H9 (cell line): Measurements from ENCODE around the gene GANAB. TPM values are rescaled to one million over a fixed set of nuclear protein-coding genes. Genes with fewer than 3 reads are reported as not detected.

ENCODE experiments used
- DNase-seq: peaks from one replicate; pipeline ENCODE4 v3.0.0-alpha.2; 2017
- H2AFZ ChIP-seq: one replicate; pipeline ENCODE4 v1.6.1; 2013; ENCODE audit warnings: mild to moderate bottlenecking, low read length, control low read depth, moderate library complexity
- H2AK5ac ChIP-seq: 2 replicates; pipeline ENCODE4 v1.6.1; 2013; ENCODE audit warnings: low read length, control low read depth, mixed read lengths; ENCODE audit not compliant: insufficient read length
- H2BK120ac ChIP-seq: one replicate; pipeline ENCODE4 v1.6.1; 2013; ENCODE audit warnings: low read depth, mild to moderate bottlenecking, low read length, control low read depth, inconsistent platforms; ENCODE audit not compliant: poor library complexity, severe bottlenecking
- H2BK12ac ChIP-seq: 2 replicates; pipeline ENCODE4 v1.6.1; 2013; ENCODE audit warnings: low read length, control low read depth, mixed read lengths, low read depth; ENCODE audit not compliant: insufficient read length
- H2BK15ac ChIP-seq: 2 replicates; pipeline ENCODE4 v1.6.1; 2013; ENCODE audit warnings: low read depth, low read length, control low read depth
- H2BK20ac ChIP-seq: one replicate; pipeline ENCODE4 v1.6.1; 2013; ENCODE audit warnings: low read depth, mild to moderate bottlenecking, low read length, control low read depth, inconsistent platforms; ENCODE audit not compliant: poor library complexity, severe bottlenecking
- H2BK5ac ChIP-seq: 2 replicates; pipeline ENCODE4 v1.6.1; 2013; ENCODE audit warnings: low read length, control low read depth, mixed read lengths; ENCODE audit not compliant: insufficient read length
- H3K14ac ChIP-seq: 2 replicates; pipeline ENCODE4 v1.6.1; 2013; ENCODE audit warnings: low read length, control low read depth; ENCODE audit not compliant: insufficient read depth
- H3K18ac ChIP-seq: 2 replicates; pipeline ENCODE4 v1.6.1; 2013; ENCODE audit warnings: low read depth, mild to moderate bottlenecking, mixed read lengths, low read length, control low read depth; ENCODE audit not compliant: insufficient read length
- H3K23ac ChIP-seq: 2 replicates; pipeline ENCODE4 v1.6.1; 2013; ENCODE audit warnings: low read length, control low read depth, mixed read lengths, low read depth; ENCODE audit not compliant: insufficient read length
- H3K23me2 ChIP-seq: 2 replicates; pipeline ENCODE4 v1.6.1; 2013; ENCODE audit warnings: low read depth, mild to moderate bottlenecking, mixed read lengths, low read length, control low read depth; ENCODE audit not compliant: insufficient read length, poor library complexity, severe bottlenecking
- H3K27ac ChIP-seq: 2 replicates; pipeline ENCODE4 v1.5.1; 2013; ENCODE audit warnings: low read length, control low read depth, mixed read lengths, low read depth; ENCODE audit not compliant: insufficient read length
- H3K27me3 ChIP-seq: 2 replicates; pipeline ENCODE4 v1.6.1; 2013; ENCODE audit warnings: low read length, control low read depth, inconsistent platforms; ENCODE audit not compliant: insufficient read depth
- H3K4ac ChIP-seq: 2 replicates; pipeline ENCODE4 v1.6.1; 2013; ENCODE audit warnings: low read depth, mild to moderate bottlenecking, control low read depth, inconsistent platforms, low read length, moderate library complexity
- H3K4me1 ChIP-seq: 2 replicates; pipeline ENCODE4 v1.6.1; 2013; ENCODE audit warnings: low read length, control low read depth, inconsistent platforms; ENCODE audit not compliant: insufficient read depth
- H3K4me2 ChIP-seq: 2 replicates; pipeline ENCODE4 v1.6.1; 2013; ENCODE audit warnings: low read length, control low read depth, mixed read lengths; ENCODE audit not compliant: insufficient read length, insufficient read depth
- H3K56ac ChIP-seq: 2 replicates; pipeline ENCODE4 v1.6.1; 2013; ENCODE audit warnings: low read depth, mild to moderate bottlenecking, mixed read lengths, low read length, control low read depth; ENCODE audit not compliant: insufficient read length
- H3K79me1 ChIP-seq: 2 replicates; pipeline ENCODE4 v1.6.1; 2013; ENCODE audit warnings: low read depth, mild to moderate bottlenecking, moderate library complexity, low read length, control low read depth, inconsistent platforms; ENCODE audit not compliant: insufficient read depth, poor library complexity, severe bottlenecking
- H3K79me2 ChIP-seq: 2 replicates; pipeline ENCODE4 v1.6.1; 2013; ENCODE audit warnings: low read length, control low read depth, inconsistent platforms; ENCODE audit not compliant: insufficient read depth
- H3K9ac ChIP-seq: 2 replicates; pipeline ENCODE4 v1.6.1; 2013; ENCODE audit warnings: low read length, control low read depth, mixed read lengths; ENCODE audit not compliant: insufficient read length; ENCODE audit errors: extremely low read depth
- H3K9me3 ChIP-seq: one replicate; pipeline ENCODE4 v1.6.1; 2013; ENCODE audit warnings: low read depth, low read length, inconsistent platforms; ENCODE audit not compliant: control insufficient read depth
- H3T11ph ChIP-seq: one replicate; pipeline ENCODE4 v1.6.1; 2013; ENCODE audit warnings: mild to moderate bottlenecking, low read length, control low read depth, inconsistent platforms
- H4K20me1 ChIP-seq: one replicate; pipeline ENCODE4 v1.6.1; 2013; ENCODE audit not compliant: control insufficient read depth, insufficient read length, insufficient read depth
- H4K5ac ChIP-seq: 2 replicates; pipeline ENCODE4 v1.6.1; 2013; ENCODE audit warnings: low read depth, mild to moderate bottlenecking, mixed read lengths, low read length, control low read depth; ENCODE audit not compliant: insufficient read length
- H4K8ac ChIP-seq: replicated peaks from 2 replicates; pipeline ENCODE4 v1.6.1; 2013; ENCODE audit warnings: low read length, control low read depth, mixed read lengths, low read depth; ENCODE audit not compliant: insufficient read length
- H4K91ac ChIP-seq: 2 replicates; pipeline ENCODE4 v1.6.1; 2013; ENCODE audit warnings: low read depth, mild to moderate bottlenecking, moderate library complexity, mixed read lengths, low read length, control low read depth; ENCODE audit not compliant: insufficient read length
- H3K27ac Mint-ChIP-seq, 3 experiments: 2 replicates in 2 of 3; 3 replicates in 1 of 3; pipeline ENCODE4 v1.8.0; 2020 to 2021; ENCODE audit warnings: mixed read lengths in 3 of 3, mild to moderate bottlenecking in 1 of 3, moderate library complexity in 1 of 3
- H3K27me3 Mint-ChIP-seq: 2 replicates; pipeline ENCODE4 v1.8.0; 2021; ENCODE audit warnings: low read depth, mild to moderate bottlenecking, moderate library complexity, mixed read lengths
- H3K36me3 Mint-ChIP-seq, 3 experiments: 2 replicates in 2 of 3; 3 replicates in 1 of 3; pipeline ENCODE4 v1.8.0; 2020 to 2021; ENCODE audit warnings: low read depth in 3 of 3, mixed read lengths in 3 of 3; ENCODE audit not compliant: insufficient read depth in 1 of 3
- H3K4me1 Mint-ChIP-seq, 2 experiments: 2 replicates each; pipeline ENCODE4 v1.8.0; 2020; ENCODE audit warnings: mixed read lengths in 2 of 2
- H3K4me3 Mint-ChIP-seq, 2 experiments: 2 replicates in 1 of 2; 3 replicates in 1 of 2; pipeline ENCODE4 v1.8.0; 2020 to 2021; ENCODE audit warnings: mild to moderate bottlenecking in 2 of 2, mixed read lengths in 2 of 2, moderate library complexity in 1 of 2
- H3K9me3 Mint-ChIP-seq, 2 experiments: 2 replicates in 1 of 2; 3 replicates in 1 of 2; pipeline ENCODE4 v1.8.0; 2020; ENCODE audit warnings: mild to moderate bottlenecking in 2 of 2, mixed read lengths in 2 of 2, moderate library complexity in 1 of 2
- WGBS: extraction: QIAGEN DNeasy Blood & Tissue Kit; methylation state at CpG from one replicate; pipeline ENCODE4 v1.1.7; 2013; ENCODE audit warnings: missing lambda C conversion rate, low lambda C conversion rate, mixed read lengths; ENCODE audit not compliant: insufficient read length; ENCODE audit errors: extremely low coverage; 5-methylcytosine and 5-hydroxymethylcytosine counted together
- total RNA-seq: library from RNA; stranded (reverse); gene quantifications from 2 replicates; pipeline ENCODE4 v1.2.1, GENCODE V29; 2021
- TF ChIP-seq, protein P1 (sequence below): fragments of 200-600 bp; sonication (generic); conservative IDR thresholded peaks from 3 replicates; pipeline ENCODE4 v1.8.0; 2021; ENCODE audit warnings: antibody characterized with exemption, mild to moderate bottlenecking

GANAB gene
- total RNA-seq, 1 experiment from 2014 or later, result 387 TPM

DNA sequence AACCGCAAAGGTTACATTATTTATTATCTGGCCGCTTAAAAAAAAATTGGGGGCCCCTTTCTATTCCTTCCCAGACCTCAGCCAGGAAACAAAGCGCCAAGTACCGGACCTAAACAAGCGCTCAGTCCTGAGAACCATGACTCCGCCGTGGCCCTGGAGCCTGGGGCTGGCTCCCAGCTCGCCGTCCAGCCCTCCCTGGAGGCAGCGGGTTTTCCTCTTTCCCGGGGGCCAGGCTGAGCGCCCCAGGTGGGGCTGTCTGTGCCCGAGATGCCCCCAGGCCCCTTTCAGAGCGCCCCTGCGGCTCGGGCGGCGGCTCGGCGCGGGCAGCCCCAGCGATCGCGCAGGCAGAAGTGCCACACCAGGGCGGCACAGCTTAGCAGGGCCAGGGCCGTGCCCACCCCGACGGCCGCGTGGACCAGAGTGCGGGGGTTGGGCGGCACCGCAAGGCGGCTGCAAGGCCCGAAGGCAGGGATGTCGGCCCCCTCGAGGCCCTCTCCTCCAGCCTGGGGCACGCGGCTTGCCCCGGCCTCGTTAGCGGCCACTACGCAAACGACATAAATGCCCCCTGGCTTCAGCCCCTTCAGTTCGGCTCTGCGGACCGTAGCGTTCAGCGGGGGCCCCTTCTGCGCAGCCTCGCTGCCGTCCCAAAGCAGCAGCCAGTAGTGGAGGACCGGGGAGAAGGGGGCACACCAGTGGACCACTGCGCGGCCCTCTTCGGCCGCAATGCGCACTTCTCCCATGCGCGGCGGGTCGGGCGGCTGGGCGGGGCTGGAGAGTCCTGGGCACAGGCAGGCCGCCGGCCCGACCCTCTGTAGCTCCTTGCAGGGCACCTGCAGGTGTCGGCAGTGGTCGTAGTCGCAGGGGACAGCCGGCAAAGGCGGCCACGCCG is 41.3 kb upstream of the GANAB start:
- peaks cover 0 to 10% of the 10 kb centered on the region in 2 experiments; a peak in 3 of 4 replicates for H3K4me1 Mint-ChIP-seq
- no peaks in the 10 kb centered on the region for H3K4me1 ChIP-seq

More for the DNA sequence above, 41.3 kb upstream of the GANAB start:
- Histone ChIP-seq H3K18ac (no peak overlapping the region), H2BK20ac (no peak overlapping the region), H3K9me3 (no peaks in the 10 kb centered on the region), H4K20me1 (no peaks in the 10 kb centered on the region), H3K9ac (no peak overlapping the region), H3K79me2 (no peaks in the 10 kb centered on the region), H2AFZ (no peak overlapping the region), H3K23me2 (no peaks in the 10 kb centered on the region), H3K27ac (no peak overlapping the region), H3K14ac (no peak overlapping the region), H4K5ac (no peak overlapping the region), H2BK5ac (no peak overlapping the region), H2BK15ac (no peak overlapping the region), H3K4me2 (no peak overlapping the region), H4K8ac (no peak overlapping the region), H2BK120ac (no peak overlapping the region), H3K27me3 (no peaks in the 10 kb centered on the region), H3K79me1 (no peaks in the 10 kb centered on the region), H3K4ac (no peak overlapping the region), H4K91ac (no peak overlapping the region), H3K23ac (no peak overlapping the region), H3K56ac (no peak overlapping the region), H3T11ph (no peak overlapping the region), H2BK12ac (no peak overlapping the region), H2AK5ac (no peak overlapping the region)
- Mint-ChIP-seq H3K36me3 (peaks cover 7 to 25% (median 24%) of the 10 kb centered on the region in 3 experiments; a peak in 5 of 7 replicates), H3K27me3 (no peaks in the 10 kb centered on the region), H3K9me3 (no peaks in the 10 kb centered on the region; a peak in 1 of 5 replicates), H3K4me3 (no peak overlapping the region), H3K27ac (no peak overlapping the region)
- DNase-seq, result peak; percentile 65
- WGBS, result 100% methylated on average over 1 of the region's 74 CpGs
- TF ChIP-seq, protein P1, sequence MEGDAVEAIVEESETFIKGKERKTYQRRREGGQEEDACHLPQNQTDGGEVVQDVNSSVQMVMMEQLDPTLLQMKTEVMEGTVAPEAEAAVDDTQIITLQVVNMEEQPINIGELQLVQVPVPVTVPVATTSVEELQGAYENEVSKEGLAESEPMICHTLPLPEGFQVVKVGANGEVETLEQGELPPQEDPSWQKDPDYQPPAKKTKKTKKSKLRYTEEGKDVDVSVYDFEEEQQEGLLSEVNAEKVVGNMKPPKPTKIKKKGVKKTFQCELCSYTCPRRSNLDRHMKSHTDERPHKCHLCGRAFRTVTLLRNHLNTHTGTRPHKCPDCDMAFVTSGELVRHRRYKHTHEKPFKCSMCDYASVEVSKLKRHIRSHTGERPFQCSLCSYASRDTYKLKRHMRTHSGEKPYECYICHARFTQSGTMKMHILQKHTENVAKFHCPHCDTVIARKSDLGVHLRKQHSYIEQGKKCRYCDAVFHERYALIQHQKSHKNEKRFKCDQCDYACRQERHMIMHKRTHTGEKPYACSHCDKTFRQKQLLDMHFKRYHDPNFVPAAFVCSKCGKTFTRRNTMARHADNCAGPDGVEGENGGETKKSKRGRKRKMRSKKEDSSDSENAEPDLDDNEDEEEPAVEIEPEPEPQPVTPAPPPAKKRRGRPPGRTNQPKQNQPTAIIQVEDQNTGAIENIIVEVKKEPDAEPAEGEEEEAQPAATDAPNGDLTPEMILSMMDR, result no peak
